H1 (cell line): Measurements from ENCODE around the gene LRP8. TPM values are rescaled to one million over a fixed set of nuclear protein-coding genes. Genes with fewer than 3 reads are reported as not detected.

ENCODE experiments used
- GABPA ChIP-seq: IDR thresholded peaks from 2 replicates; pipeline ENCODE4 v1.6.1; 2011; ENCODE audit warnings: mild to moderate bottlenecking, low read length, moderate library complexity, borderline replicate concordance; ENCODE audit not compliant: insufficient read depth
- HDAC6 ChIP-seq: IDR thresholded peaks from one replicate; pipeline ENCODE4 v1.7.1; 2012; ENCODE audit warnings: low read depth, mild to moderate bottlenecking, inconsistent platforms, low read length, moderate library complexity
- RAD21 ChIP-seq, 2 experiments: IDR thresholded peaks in 1 of 2; conservative IDR thresholded peaks in 1 of 2; 2 replicates each; pipeline ENCODE4 v1.6.1; 2011; ENCODE audit warnings: low read depth in 2 of 2, low read length in 2 of 2, improper control_type of control experiment in 1 of 2, inconsistent platforms in 1 of 2, mild to moderate bottlenecking in 1 of 2, moderate library complexity in 1 of 2
- SIRT6 ChIP-seq: IDR thresholded peaks from one replicate; pipeline ENCODE4 v1.7.1; 2012; ENCODE audit warnings: low read length, inconsistent platforms
- SIX5 ChIP-seq: IDR thresholded peaks from 2 replicates; pipeline ENCODE4 v1.6.1; 2011; ENCODE audit warnings: mild to moderate bottlenecking, low read depth, low read length
- polyA plus RNA-seq, 7 experiments: library from polyadenylated mRNA; depleted of rRNA in 3 of 7; stranded (reverse) in 5 of 7; unstranded in 2 of 7; fragments of >200 nt in 5 of 7; fragments of 200-250 nt in 2 of 7; gene quantifications; 1 replicate in 5 of 7; 2 replicates in 1 of 7; 4 replicates in 1 of 7; pipeline versions ENCODE4 v1.2.1 to v1.2.3, GENCODE V29; 2011 to 2013; ENCODE audit warnings: missing spikeins in 2 of 7, mixed read lengths in 2 of 7
- total RNA-seq: library from RNA; stranded (reverse); fragmentation: NEBNext Ultra II Directional; extraction: Animal tissue kit (Norgen Biotek cat#: 25700); gene quantifications from 2 replicates; pipeline ENCODE4 v1.2.1, GENCODE V29; 2021
- TF ChIP-seq, protein P1 (sequence below): IDR thresholded peaks from 2 replicates; pipeline ENCODE4 v1.6.1; 2012; ENCODE audit warnings: low read length, inconsistent platforms
- TF ChIP-seq, protein P2 (sequence below): fragments of 300-600 bp; sonication (generic); IDR thresholded peaks from 2 replicates; pipeline ENCODE4 v1.7.1; 2012; ENCODE audit warnings: low read length, moderate library complexity, mild to moderate bottlenecking, inconsistent platforms; ENCODE audit not compliant: insufficient replicate concordance

Gene LRP8
- total and polyA plus RNA-seq, 2 of the 8 experiments (the other 6 are each of a cell fraction or from before 2014, with no cell fraction given): 63.2 to 66.4 TPM

DNA sequence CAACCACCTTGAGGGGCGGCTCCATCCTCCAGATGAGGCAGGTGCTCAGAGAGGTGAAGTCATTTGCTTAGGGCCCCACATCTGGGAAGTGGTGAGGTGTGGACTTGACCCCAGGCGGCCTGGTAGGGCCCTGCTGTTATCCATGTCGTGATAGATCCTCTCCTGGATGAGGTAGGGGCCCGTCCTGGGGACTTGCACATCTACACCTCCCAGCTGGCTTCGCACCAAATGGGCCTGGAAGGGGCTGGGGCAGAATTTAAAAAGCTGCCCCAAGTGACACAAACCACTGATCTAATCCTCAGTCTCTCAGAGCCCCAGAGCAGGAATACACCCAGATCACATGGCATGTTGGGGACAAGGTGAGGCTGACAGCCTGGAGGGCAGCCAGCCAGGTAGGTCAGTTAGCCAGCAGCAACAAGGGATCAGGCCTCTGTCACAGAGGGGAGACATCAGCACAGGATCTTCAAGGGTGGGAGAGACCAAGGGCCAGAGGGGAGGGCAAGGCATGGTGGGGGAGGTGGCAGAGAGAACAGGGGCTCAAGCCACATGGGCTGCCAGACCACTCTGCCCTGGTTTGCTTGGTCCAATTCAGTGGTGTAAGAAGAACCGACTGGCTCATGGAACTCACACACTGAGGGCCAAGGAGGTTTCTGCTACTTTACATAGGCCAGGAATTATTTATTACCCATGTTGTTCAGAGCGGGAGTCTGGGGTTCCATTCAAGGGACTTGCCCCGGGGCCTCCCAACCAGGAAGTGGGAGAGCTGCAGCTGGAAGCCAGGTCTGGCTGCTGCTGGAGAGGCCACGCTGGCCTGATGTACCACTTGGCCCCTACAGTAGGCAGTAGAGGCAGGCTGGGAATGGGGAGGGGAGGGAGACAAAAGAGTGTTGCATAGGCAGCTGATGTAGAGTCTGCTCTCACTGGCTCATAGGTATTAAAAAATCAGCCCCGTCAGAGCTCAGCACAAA is 12.1 kb downstream of the LRP8 start (continued):
- peak in 1 of 2 experiments; percentile 19; a peak in 2 of 4 replicates for TF ChIP-seq RAD21 (IDR thresholded peaks at IDR 0.05 in 1 of 2, conservative IDR thresholded peaks at IDR 0.05 in 1 of 2; ENCODE audit: low read depth in 2 of 2, low read length in 2 of 2)
- TF ChIP-seq, protein P1, sequence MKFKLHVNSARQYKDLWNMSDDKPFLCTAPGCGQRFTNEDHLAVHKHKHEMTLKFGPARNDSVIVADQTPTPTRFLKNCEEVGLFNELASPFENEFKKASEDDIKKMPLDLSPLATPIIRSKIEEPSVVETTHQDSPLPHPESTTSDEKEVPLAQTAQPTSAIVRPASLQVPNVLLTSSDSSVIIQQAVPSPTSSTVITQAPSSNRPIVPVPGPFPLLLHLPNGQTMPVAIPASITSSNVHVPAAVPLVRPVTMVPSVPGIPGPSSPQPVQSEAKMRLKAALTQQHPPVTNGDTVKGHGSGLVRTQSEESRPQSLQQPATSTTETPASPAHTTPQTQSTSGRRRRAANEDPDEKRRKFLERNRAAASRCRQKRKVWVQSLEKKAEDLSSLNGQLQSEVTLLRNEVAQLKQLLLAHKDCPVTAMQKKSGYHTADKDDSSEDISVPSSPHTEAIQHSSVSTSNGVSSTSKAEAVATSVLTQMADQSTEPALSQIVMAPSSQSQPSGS: no peak
- no peak for TF ChIP-seq HDAC6
- TF ChIP-seq GABPA: no peak
- no peak for TF ChIP-seq SIX5
- no peak for TF ChIP-seq SIRT6
- TF ChIP-seq, protein P2, sequence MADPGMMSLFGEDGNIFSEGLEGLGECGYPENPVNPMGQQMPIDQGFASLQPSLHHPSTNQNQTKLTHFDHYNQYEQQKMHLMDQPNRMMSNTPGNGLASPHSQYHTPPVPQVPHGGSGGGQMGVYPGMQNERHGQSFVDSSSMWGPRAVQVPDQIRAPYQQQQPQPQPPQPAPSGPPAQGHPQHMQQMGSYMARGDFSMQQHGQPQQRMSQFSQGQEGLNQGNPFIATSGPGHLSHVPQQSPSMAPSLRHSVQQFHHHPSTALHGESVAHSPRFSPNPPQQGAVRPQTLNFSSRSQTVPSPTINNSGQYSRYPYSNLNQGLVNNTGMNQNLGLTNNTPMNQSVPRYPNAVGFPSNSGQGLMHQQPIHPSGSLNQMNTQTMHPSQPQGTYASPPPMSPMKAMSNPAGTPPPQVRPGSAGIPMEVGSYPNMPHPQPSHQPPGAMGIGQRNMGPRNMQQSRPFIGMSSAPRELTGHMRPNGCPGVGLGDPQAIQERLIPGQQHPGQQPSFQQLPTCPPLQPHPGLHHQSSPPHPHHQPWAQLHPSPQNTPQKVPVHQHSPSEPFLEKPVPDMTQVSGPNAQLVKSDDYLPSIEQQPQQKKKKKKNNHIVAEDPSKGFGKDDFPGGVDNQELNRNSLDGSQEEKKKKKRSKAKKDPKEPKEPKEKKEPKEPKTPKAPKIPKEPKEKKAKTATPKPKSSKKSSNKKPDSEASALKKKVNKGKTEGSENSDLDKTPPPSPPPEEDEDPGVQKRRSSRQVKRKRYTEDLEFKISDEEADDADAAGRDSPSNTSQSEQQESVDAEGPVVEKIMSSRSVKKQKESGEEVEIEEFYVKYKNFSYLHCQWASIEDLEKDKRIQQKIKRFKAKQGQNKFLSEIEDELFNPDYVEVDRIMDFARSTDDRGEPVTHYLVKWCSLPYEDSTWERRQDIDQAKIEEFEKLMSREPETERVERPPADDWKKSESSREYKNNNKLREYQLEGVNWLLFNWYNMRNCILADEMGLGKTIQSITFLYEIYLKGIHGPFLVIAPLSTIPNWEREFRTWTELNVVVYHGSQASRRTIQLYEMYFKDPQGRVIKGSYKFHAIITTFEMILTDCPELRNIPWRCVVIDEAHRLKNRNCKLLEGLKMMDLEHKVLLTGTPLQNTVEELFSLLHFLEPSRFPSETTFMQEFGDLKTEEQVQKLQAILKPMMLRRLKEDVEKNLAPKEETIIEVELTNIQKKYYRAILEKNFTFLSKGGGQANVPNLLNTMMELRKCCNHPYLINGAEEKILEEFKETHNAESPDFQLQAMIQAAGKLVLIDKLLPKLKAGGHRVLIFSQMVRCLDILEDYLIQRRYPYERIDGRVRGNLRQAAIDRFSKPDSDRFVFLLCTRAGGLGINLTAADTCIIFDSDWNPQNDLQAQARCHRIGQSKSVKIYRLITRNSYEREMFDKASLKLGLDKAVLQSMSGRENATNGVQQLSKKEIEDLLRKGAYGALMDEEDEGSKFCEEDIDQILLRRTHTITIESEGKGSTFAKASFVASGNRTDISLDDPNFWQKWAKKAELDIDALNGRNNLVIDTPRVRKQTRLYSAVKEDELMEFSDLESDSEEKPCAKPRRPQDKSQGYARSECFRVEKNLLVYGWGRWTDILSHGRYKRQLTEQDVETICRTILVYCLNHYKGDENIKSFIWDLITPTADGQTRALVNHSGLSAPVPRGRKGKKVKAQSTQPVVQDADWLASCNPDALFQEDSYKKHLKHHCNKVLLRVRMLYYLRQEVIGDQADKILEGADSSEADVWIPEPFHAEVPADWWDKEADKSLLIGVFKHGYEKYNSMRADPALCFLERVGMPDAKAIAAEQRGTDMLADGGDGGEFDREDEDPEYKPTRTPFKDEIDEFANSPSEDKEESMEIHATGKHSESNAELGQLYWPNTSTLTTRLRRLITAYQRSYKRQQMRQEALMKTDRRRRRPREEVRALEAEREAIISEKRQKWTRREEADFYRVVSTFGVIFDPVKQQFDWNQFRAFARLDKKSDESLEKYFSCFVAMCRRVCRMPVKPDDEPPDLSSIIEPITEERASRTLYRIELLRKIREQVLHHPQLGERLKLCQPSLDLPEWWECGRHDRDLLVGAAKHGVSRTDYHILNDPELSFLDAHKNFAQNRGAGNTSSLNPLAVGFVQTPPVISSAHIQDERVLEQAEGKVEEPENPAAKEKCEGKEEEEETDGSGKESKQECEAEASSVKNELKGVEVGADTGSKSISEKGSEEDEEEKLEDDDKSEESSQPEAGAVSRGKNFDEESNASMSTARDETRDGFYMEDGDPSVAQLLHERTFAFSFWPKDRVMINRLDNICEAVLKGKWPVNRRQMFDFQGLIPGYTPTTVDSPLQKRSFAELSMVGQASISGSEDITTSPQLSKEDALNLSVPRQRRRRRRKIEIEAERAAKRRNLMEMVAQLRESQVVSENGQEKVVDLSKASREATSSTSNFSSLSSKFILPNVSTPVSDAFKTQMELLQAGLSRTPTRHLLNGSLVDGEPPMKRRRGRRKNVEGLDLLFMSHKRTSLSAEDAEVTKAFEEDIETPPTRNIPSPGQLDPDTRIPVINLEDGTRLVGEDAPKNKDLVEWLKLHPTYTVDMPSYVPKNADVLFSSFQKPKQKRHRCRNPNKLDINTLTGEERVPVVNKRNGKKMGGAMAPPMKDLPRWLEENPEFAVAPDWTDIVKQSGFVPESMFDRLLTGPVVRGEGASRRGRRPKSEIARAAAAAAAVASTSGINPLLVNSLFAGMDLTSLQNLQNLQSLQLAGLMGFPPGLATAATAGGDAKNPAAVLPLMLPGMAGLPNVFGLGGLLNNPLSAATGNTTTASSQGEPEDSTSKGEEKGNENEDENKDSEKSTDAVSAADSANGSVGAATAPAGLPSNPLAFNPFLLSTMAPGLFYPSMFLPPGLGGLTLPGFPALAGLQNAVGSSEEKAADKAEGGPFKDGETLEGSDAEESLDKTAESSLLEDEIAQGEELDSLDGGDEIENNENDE: no peak
